ENCODE results near the gene BANK1. TPM values are rescaled to one million over a fixed set of nuclear protein-coding genes. Genes with fewer than 3 reads are reported as not detected.

BANK1 gene
- total and polyA plus RNA-seq, 2 of the 4 experiments (the other 2 are of a cell fraction): under 0.01 to 0.51 TPM

DNA sequence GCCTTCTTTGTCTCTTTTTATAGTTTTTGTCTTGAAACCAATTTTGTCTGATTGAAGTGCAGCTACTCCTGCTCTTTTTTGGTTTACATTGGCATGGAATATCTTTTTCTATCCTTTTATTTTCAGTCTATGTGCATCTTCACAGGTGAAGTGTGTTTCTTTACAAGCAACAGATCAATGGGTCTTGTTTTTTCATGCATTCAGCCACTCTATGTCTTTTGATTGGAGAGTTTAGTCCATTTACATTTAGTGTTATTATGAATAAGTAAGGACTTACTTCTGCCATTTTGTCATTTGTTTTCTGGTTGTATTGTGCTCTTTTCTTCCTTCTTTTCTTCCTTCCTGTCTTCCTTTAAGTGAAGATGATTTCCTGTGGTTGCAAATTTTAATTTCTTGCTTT is 330.3 kb downstream of the BANK1 start:
- Histone ChIP-seq H3K14ac (replicated peaks; ENCODE audit: low read depth, low read length) (no peak overlapping the region), H3K4ac (ENCODE audit: low read depth, low read length) (no peak overlapping the region), H2BK20ac (ENCODE audit: low read depth, low read length) (no peak overlapping the region), H2BK5ac (ENCODE audit: low read depth, low read length, poor library complexity, severe bottlenecking) (no peak overlapping the region), H2AFZ (replicated peaks; ENCODE audit: low read length, poor library complexity) (no peak overlapping the region), H3K56ac (ENCODE audit: extremely low read depth, insufficient read depth, low read length) (no peak overlapping the region), H3K4me2 (ENCODE audit: low read depth, low read length) (no peak overlapping the region), H3K4me3 (ENCODE audit: insufficient read depth, low read depth, low read length) (no peak overlapping the region), H2BK15ac (ENCODE audit: low read depth, low read length) (no peak overlapping the region), H3K79me1 (ENCODE audit: low read depth in 1 of 2, low read length in 2 of 2) (no peaks in the 10 kb centered on the region), H2AK5ac (ENCODE audit: low read depth, low read length) (no peak overlapping the region), H4K20me1 (ENCODE audit: insufficient read depth, low read length) (no peaks in the 10 kb centered on the region), H3K9ac (ENCODE audit: low read depth, low read length) (no peak overlapping the region), H3K23ac (ENCODE audit: low read depth, low read length) (no peak overlapping the region), H4K8ac (ENCODE audit: low read depth in 2 of 2, low read length in 2 of 2) (no peak overlapping the region), H3K27ac (ENCODE audit: insufficient read depth, low read length) (no peak overlapping the region), H4K91ac (ENCODE audit: insufficient read depth, low read depth, low read length) (no peak overlapping the region), H4K5ac (ENCODE audit: low read depth, low read length) (no peak overlapping the region), H3K9me1 (ENCODE audit: insufficient read depth, low read length) (no peaks in the 10 kb centered on the region), H3K18ac (ENCODE audit: low read depth, low read length) (no peak overlapping the region), H3K9me3 (ENCODE audit: control insufficient read depth, insufficient read depth, low read length) (peaks cover 6% of the 10 kb centered on the region; the same call in 1 of the 2 replicates), H2AK9ac (replicated peaks; ENCODE audit: low read depth, low read length, poor library complexity) (no peak overlapping the region), H3K36me3 (ENCODE audit: control insufficient read depth, insufficient read depth, low read length) (no peaks in the 10 kb centered on the region), H2BK120ac (ENCODE audit: low read depth, low read length) (no peak overlapping the region), H3K4me1 (ENCODE audit: control insufficient read depth, insufficient read depth, low read length) (no peaks in the 10 kb centered on the region), H3K27me3 (ENCODE audit: control insufficient read depth, insufficient read depth, low read length) (no peaks in the 10 kb centered on the region)
- no TSS peak for BruUV-seq (replicated peaks)
- ChIA-PET CTCF (no interaction called here), POLR2A (ENCODE audit: unreplicated experiment) (no interaction called here)
- TF ChIP-seq RFX5 (IDR thresholded peaks at IDR 0.05; ENCODE audit: low read depth, low read length) (no peak), CEBPB (IDR thresholded peaks at IDR 0.05; ENCODE audit: low read depth, low read length) (no peak), MAZ (IDR thresholded peaks at IDR 0.05; ENCODE audit: borderline replicate concordance, low read depth, low read length) (no peak)
- dilution Hi-C loops (cut with HindIII; ENCODE audit: low sequenced_read_pairs, unreplicated experiment) (no loop called here), in situ Hi-C loops (cut with MboI; ENCODE audit: low sequenced_read_pairs) (no loop called here), intact Hi-C loops (cut with micrococcal nuclease) (no loop called here)
- ATAC-seq (ENCODE audit: low read depth) (no peak), DNase-seq (no peak)
